Measurements from ENCODE around the gene NPIPB2.
"Not testable (repeated sequence)": the region's sequence is repeated elsewhere in the genome, so short reads cannot be mapped to it uniquely, and the experiment has no call there.

The NPIPB2 gene

GRCh38 chr16:11941945-11942344 lies at the start of gene NPIPB2:
Gene NPIPB2 (minus strand): TSS chr16:11942045. CDS start chr16:11942045, 0 bp downstream.
- DNase-seq: not testable (repeated sequence)

GRCh38 chr16:11990702-11991390 lies 49.0 kb upstream of the NPIPB2 start:
- no peak for DNase-seq

GRCh38 chr16:11988258-11988978 lies 46.6 kb upstream of the NPIPB2 start:
- DNase-seq: no peak

- DNase-seq: no peak
Measured at GRCh38 chr16:11986521-11987057, 44.7 kb upstream of the NPIPB2 start.

- DNase-seq: no peak
Measured at GRCh38 chr16:11985250-11985649, 43.4 kb upstream of the NPIPB2 start.

- no peak for DNase-seq
Measured at GRCh38 chr16:11980136-11980844, 38.4 kb upstream of the NPIPB2 start.

GRCh38 chr16:11979013-11979672 lies 37.3 kb upstream of the NPIPB2 start:
- DNase-seq: no peak

- no peak for DNase-seq
Measured at GRCh38 chr16:11978080-11978479, 36.2 kb upstream of the NPIPB2 start.

GRCh38 chr16:11977376-11978041 lies 35.7 kb upstream of the NPIPB2 start:
- no peak for DNase-seq

GRCh38 chr16:11976850-11977375 lies 35.1 kb upstream of the NPIPB2 start:
- DNase-seq: no peak

GRCh38 chr16:11973070-11973469 lies 31.2 kb upstream of the NPIPB2 start:
- no peak for DNase-seq

GRCh38 chr16:11972128-11972527 lies 30.3 kb upstream of the NPIPB2 start:
- no peak for DNase-seq

- not testable (repeated sequence) for DNase-seq
Measured at GRCh38 chr16:11970292-11970691, 28.4 kb upstream of the NPIPB2 start.

GRCh38 chr16:11968577-11968976 lies 26.7 kb upstream of the NPIPB2 start:
- DNase-seq: no peak

- no peak for DNase-seq
Measured at GRCh38 chr16:11967195-11967911, 25.5 kb upstream of the NPIPB2 start.

- DNase-seq: no peak
Measured at GRCh38 chr16:11966173-11966572, 24.3 kb upstream of the NPIPB2 start.

- no peak for DNase-seq
Measured at GRCh38 chr16:11964761-11965551, 23.1 kb upstream of the NPIPB2 start, which contains the start of gene TNFRSF17. Gene TNFRSF17 (plus strand): TSS chr16:11965210. CDS start chr16:11965325, 115 bp downstream.

- DNase-seq: no peak
Measured at GRCh38 chr16:11963706-11964105, 21.9 kb upstream of the NPIPB2 start.

- not testable (repeated sequence) for DNase-seq
Measured at GRCh38 chr16:11962978-11963377, 21.1 kb upstream of the NPIPB2 start.

- not testable (repeated sequence) for DNase-seq
Measured at GRCh38 chr16:11962457-11962856, 20.6 kb upstream of the NPIPB2 start.
